H9 (cell line): Measurements from ENCODE around the gene RBM22. TPM values are rescaled to one million over a fixed set of nuclear protein-coding genes. Genes with fewer than 3 reads are reported as not detected.

ENCODE experiments used
- DNase-seq: peaks from one replicate; pipeline ENCODE4 v3.0.0-alpha.2; 2017
- H2AFZ ChIP-seq: one replicate; pipeline ENCODE4 v1.6.1; 2013; ENCODE audit warnings: mild to moderate bottlenecking, low read length, control low read depth, moderate library complexity
- H2AK5ac ChIP-seq: 2 replicates; pipeline ENCODE4 v1.6.1; 2013; ENCODE audit warnings: low read length, control low read depth, mixed read lengths; ENCODE audit not compliant: insufficient read length
- H2BK120ac ChIP-seq: one replicate; pipeline ENCODE4 v1.6.1; 2013; ENCODE audit warnings: low read depth, mild to moderate bottlenecking, low read length, control low read depth, inconsistent platforms; ENCODE audit not compliant: poor library complexity, severe bottlenecking
- H2BK12ac ChIP-seq: 2 replicates; pipeline ENCODE4 v1.6.1; 2013; ENCODE audit warnings: low read length, control low read depth, mixed read lengths, low read depth; ENCODE audit not compliant: insufficient read length
- H2BK15ac ChIP-seq: 2 replicates; pipeline ENCODE4 v1.6.1; 2013; ENCODE audit warnings: low read depth, low read length, control low read depth
- H2BK20ac ChIP-seq: one replicate; pipeline ENCODE4 v1.6.1; 2013; ENCODE audit warnings: low read depth, mild to moderate bottlenecking, low read length, control low read depth, inconsistent platforms; ENCODE audit not compliant: poor library complexity, severe bottlenecking
- H2BK5ac ChIP-seq: 2 replicates; pipeline ENCODE4 v1.6.1; 2013; ENCODE audit warnings: low read length, control low read depth, mixed read lengths; ENCODE audit not compliant: insufficient read length
- H3K14ac ChIP-seq: 2 replicates; pipeline ENCODE4 v1.6.1; 2013; ENCODE audit warnings: low read length, control low read depth; ENCODE audit not compliant: insufficient read depth
- H3K18ac ChIP-seq: 2 replicates; pipeline ENCODE4 v1.6.1; 2013; ENCODE audit warnings: low read depth, mild to moderate bottlenecking, mixed read lengths, low read length, control low read depth; ENCODE audit not compliant: insufficient read length
- H3K23ac ChIP-seq: 2 replicates; pipeline ENCODE4 v1.6.1; 2013; ENCODE audit warnings: low read length, control low read depth, mixed read lengths, low read depth; ENCODE audit not compliant: insufficient read length
- H3K23me2 ChIP-seq: 2 replicates; pipeline ENCODE4 v1.6.1; 2013; ENCODE audit warnings: low read depth, mild to moderate bottlenecking, mixed read lengths, low read length, control low read depth; ENCODE audit not compliant: insufficient read length, poor library complexity, severe bottlenecking
- H3K27ac ChIP-seq: 2 replicates; pipeline ENCODE4 v1.5.1; 2013; ENCODE audit warnings: low read length, control low read depth, mixed read lengths, low read depth; ENCODE audit not compliant: insufficient read length
- H3K27me3 ChIP-seq: 2 replicates; pipeline ENCODE4 v1.6.1; 2013; ENCODE audit warnings: low read length, control low read depth, inconsistent platforms; ENCODE audit not compliant: insufficient read depth
- H3K4ac ChIP-seq: 2 replicates; pipeline ENCODE4 v1.6.1; 2013; ENCODE audit warnings: low read depth, mild to moderate bottlenecking, control low read depth, inconsistent platforms, low read length, moderate library complexity
- H3K4me1 ChIP-seq: 2 replicates; pipeline ENCODE4 v1.6.1; 2013; ENCODE audit warnings: low read length, control low read depth, inconsistent platforms; ENCODE audit not compliant: insufficient read depth
- H3K4me2 ChIP-seq: 2 replicates; pipeline ENCODE4 v1.6.1; 2013; ENCODE audit warnings: low read length, control low read depth, mixed read lengths; ENCODE audit not compliant: insufficient read length, insufficient read depth
- H3K56ac ChIP-seq: 2 replicates; pipeline ENCODE4 v1.6.1; 2013; ENCODE audit warnings: low read depth, mild to moderate bottlenecking, mixed read lengths, low read length, control low read depth; ENCODE audit not compliant: insufficient read length
- H3K79me1 ChIP-seq: 2 replicates; pipeline ENCODE4 v1.6.1; 2013; ENCODE audit warnings: low read depth, mild to moderate bottlenecking, moderate library complexity, low read length, control low read depth, inconsistent platforms; ENCODE audit not compliant: insufficient read depth, poor library complexity, severe bottlenecking
- H3K79me2 ChIP-seq: 2 replicates; pipeline ENCODE4 v1.6.1; 2013; ENCODE audit warnings: low read length, control low read depth, inconsistent platforms; ENCODE audit not compliant: insufficient read depth
- H3K9ac ChIP-seq: 2 replicates; pipeline ENCODE4 v1.6.1; 2013; ENCODE audit warnings: low read length, control low read depth, mixed read lengths; ENCODE audit not compliant: insufficient read length; ENCODE audit errors: extremely low read depth
- H3K9me3 ChIP-seq: one replicate; pipeline ENCODE4 v1.6.1; 2013; ENCODE audit warnings: low read depth, low read length, inconsistent platforms; ENCODE audit not compliant: control insufficient read depth
- H3T11ph ChIP-seq: one replicate; pipeline ENCODE4 v1.6.1; 2013; ENCODE audit warnings: mild to moderate bottlenecking, low read length, control low read depth, inconsistent platforms
- H4K20me1 ChIP-seq: one replicate; pipeline ENCODE4 v1.6.1; 2013; ENCODE audit not compliant: control insufficient read depth, insufficient read length, insufficient read depth
- H4K5ac ChIP-seq: 2 replicates; pipeline ENCODE4 v1.6.1; 2013; ENCODE audit warnings: low read depth, mild to moderate bottlenecking, mixed read lengths, low read length, control low read depth; ENCODE audit not compliant: insufficient read length
- H4K8ac ChIP-seq: replicated peaks from 2 replicates; pipeline ENCODE4 v1.6.1; 2013; ENCODE audit warnings: low read length, control low read depth, mixed read lengths, low read depth; ENCODE audit not compliant: insufficient read length
- H4K91ac ChIP-seq: 2 replicates; pipeline ENCODE4 v1.6.1; 2013; ENCODE audit warnings: low read depth, mild to moderate bottlenecking, moderate library complexity, mixed read lengths, low read length, control low read depth; ENCODE audit not compliant: insufficient read length
- H3K27ac Mint-ChIP-seq, 3 experiments: 2 replicates in 2 of 3; 3 replicates in 1 of 3; pipeline ENCODE4 v1.8.0; 2020 to 2021; ENCODE audit warnings: mixed read lengths in 3 of 3, mild to moderate bottlenecking in 1 of 3, moderate library complexity in 1 of 3
- H3K27me3 Mint-ChIP-seq: 2 replicates; pipeline ENCODE4 v1.8.0; 2021; ENCODE audit warnings: low read depth, mild to moderate bottlenecking, moderate library complexity, mixed read lengths
- H3K36me3 Mint-ChIP-seq, 3 experiments: 2 replicates in 2 of 3; 3 replicates in 1 of 3; pipeline ENCODE4 v1.8.0; 2020 to 2021; ENCODE audit warnings: low read depth in 3 of 3, mixed read lengths in 3 of 3; ENCODE audit not compliant: insufficient read depth in 1 of 3
- H3K4me1 Mint-ChIP-seq, 2 experiments: 2 replicates each; pipeline ENCODE4 v1.8.0; 2020; ENCODE audit warnings: mixed read lengths in 2 of 2
- H3K4me3 Mint-ChIP-seq, 2 experiments: 2 replicates in 1 of 2; 3 replicates in 1 of 2; pipeline ENCODE4 v1.8.0; 2020 to 2021; ENCODE audit warnings: mild to moderate bottlenecking in 2 of 2, mixed read lengths in 2 of 2, moderate library complexity in 1 of 2
- H3K9me3 Mint-ChIP-seq, 2 experiments: 2 replicates in 1 of 2; 3 replicates in 1 of 2; pipeline ENCODE4 v1.8.0; 2020; ENCODE audit warnings: mild to moderate bottlenecking in 2 of 2, mixed read lengths in 2 of 2, moderate library complexity in 1 of 2
- CTCF ChIP-seq: fragments of 200-600 bp; sonication (generic); conservative IDR thresholded peaks from 3 replicates; pipeline ENCODE4 v1.8.0; 2021; ENCODE audit warnings: antibody characterized with exemption, mild to moderate bottlenecking
- WGBS: extraction: QIAGEN DNeasy Blood & Tissue Kit; methylation state at CpG from one replicate; pipeline ENCODE4 v1.1.7; 2013; ENCODE audit warnings: missing lambda C conversion rate, low lambda C conversion rate, mixed read lengths; ENCODE audit not compliant: insufficient read length; ENCODE audit errors: extremely low coverage; 5-methylcytosine and 5-hydroxymethylcytosine counted together
- total RNA-seq: library from RNA; stranded (reverse); gene quantifications from 2 replicates; pipeline ENCODE4 v1.2.1, GENCODE V29; 2021

RBM22 gene
- total RNA-seq, 1 experiment from 2014 or later: 47.0 TPM

- peaks cover 54 to 68% of the 10 kb centered on the region in 2 experiments for H3K4me1 Mint-ChIP-seq
- no peak overlapping the region for H3K4me3 Mint-ChIP-seq
- no peaks in the 10 kb centered on the region for H3K36me3 Mint-ChIP-seq
These were observed 58.9 kb downstream of the RBM22 start for GRCh38 chr5:150641824-150642566.

More at GRCh38 chr5:150641824-150642566, 58.9 kb downstream of the RBM22 start:
- H3K79me2 ChIP-seq: no peaks in the 10 kb centered on the region
- H2BK12ac ChIP-seq: no peak overlapping the region
- H2BK15ac ChIP-seq: no peak overlapping the region
- peak overlapping the region; percentile 25 for H4K91ac ChIP-seq
- H3T11ph ChIP-seq: no peak overlapping the region
- H2AFZ ChIP-seq: no peak overlapping the region
- H2BK5ac ChIP-seq: no peak overlapping the region
- DNase-seq: no peak
- H3K9me3 ChIP-seq: no peaks in the 10 kb centered on the region
- no peak overlapping the region for H3K27ac ChIP-seq
- H3K56ac ChIP-seq: no peak overlapping the region
- no peak overlapping the region for H3K18ac ChIP-seq
- H3K4ac ChIP-seq: no peak overlapping the region
- H2BK120ac ChIP-seq: no peak overlapping the region
- no peaks in the 10 kb centered on the region for H4K20me1 ChIP-seq
- H3K27me3 Mint-ChIP-seq: peaks cover 2% of the 10 kb centered on the region; the same call in 1 of the 2 replicates
- H3K79me1 ChIP-seq: no peaks in the 10 kb centered on the region
- H3K4me1 ChIP-seq: peaks cover 2% of the 10 kb centered on the region; the same call in 1 of the 2 replicates
- H3K23ac ChIP-seq: no peak overlapping the region
- H2AK5ac ChIP-seq: no peak overlapping the region
- H3K4me2 ChIP-seq: no peak overlapping the region
- no peaks in the 10 kb centered on the region for H3K27me3 ChIP-seq
- peak overlapping the region in 1 of 3 experiments; percentile 44; a peak in 1 of 7 replicates for H3K27ac Mint-ChIP-seq
- TF ChIP-seq CTCF: no peak
- no peak overlapping the region for H4K8ac ChIP-seq
- WGBS: no CpG with 5 or more reads among the region's 5 CpGs
- H3K14ac ChIP-seq: peak overlapping the region; percentile 41; the same call in 1 of the 2 replicates
- no peaks in the 10 kb centered on the region for H3K23me2 ChIP-seq
- no peak overlapping the region for H2BK20ac ChIP-seq
- no peaks in the 10 kb centered on the region for H3K9me3 Mint-ChIP-seq
- no peak overlapping the region for H3K9ac ChIP-seq
- H4K5ac ChIP-seq: no peak overlapping the region
